Measurements from ENCODE around the gene PRTG.
"Not testable (repeated sequence)": the region's sequence is repeated elsewhere in the genome, so short reads cannot be mapped to it uniquely, and the experiment has no call there.

Gene PRTG

DNA sequence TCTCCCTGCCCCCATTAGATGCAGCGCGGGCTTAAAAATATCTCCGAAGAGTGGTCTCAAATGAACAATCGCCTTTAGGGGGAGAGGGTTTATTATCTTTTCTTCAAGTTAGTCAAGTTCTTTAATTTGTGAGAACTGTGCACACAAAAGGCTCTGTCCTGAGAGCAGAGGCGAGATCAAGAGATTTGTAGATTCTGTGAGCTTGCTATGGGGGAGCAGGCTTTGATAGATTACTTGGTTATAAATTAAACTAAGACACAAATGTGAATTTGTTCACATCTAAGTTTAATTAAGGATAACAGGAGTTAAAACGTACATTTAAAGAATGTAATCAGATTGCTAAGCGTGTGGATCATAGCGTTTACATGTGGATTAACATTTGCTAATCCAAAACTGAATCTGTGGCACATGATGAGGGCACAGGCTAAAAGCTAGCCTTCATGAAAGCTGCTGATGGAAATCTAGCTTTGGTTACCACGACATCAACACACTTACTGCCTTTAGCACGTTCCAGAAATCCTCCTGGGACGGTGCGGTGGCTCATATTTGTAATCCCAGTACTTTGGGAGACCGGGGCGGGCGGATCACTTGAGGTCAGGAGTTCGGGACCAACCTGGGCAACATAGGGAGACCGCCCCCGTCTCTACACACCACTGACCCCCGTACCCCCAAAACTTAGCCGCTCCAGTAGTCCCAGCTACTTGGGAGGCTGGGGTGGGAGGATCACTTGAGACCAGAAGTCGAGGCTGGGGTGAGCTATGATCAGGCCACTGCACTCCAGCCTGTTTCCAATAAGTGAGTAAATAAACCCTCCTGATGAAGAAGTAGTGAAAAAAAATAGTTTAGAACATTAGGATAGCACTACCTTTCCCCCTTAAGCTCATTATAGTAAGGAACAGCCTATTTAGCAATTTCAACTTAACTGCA, 1.0 kb upstream of the PRTG start:
- no peak for DNase-seq (ENCODE audit: low read depth in 2 of 3, low spot score in 2 of 3)

DNA sequence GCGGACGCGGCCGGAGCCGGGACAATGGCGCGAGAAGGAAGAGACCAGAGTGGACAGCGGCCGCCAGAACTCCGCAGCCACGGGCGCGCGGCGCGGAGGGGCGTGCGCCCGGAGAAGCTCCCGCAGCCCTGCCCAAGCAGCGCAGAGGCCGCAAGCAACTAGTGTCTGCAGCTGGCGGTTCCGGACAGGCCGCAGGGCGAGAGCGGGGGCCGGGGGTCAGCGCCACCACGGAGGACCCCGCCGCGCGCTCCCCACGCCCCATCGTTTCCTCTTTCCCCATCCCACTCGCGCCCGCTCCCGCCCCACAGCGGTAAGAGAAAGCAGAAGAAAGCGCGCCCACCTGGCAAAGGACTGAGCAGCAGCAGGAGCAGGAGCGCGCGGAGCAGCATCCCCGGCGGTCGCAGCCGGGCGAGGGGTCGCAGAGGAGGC, 440 bp downstream of the PRTG start:
- no peak for DNase-seq (ENCODE audit: low read depth in 2 of 3, low spot score in 2 of 3)

DNA sequence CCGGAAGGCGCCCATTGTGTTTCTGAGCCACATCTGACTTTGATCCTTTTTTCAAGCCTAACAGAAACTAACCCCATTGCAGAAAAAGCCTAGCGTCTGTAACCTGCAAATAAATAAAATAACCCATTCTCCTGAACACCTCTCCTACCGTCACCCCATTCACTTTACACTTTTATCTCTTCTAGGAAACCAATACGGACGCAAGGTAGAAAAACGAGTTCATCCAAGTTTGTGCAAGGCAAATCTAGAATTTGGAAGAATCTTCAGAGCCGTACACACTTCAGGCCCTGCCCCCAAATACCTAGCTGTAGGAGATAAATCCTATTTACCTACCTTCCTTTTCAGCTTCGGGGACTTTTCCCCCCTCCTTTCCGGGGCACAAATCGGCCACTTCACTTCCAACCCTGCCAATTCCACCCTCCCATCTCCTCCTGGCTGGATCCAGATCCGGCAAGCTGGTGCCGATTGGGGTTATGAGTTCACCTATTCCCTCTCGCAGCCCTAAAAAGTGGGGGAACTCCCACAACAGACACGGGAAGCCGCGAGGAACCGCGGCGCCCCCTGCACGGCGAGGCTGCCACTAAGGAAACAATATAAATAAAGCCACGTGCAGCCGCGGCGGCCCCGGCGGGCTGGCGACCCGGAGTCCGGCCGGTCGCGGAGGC, 987 bp downstream of the PRTG start:
- no peak for DNase-seq (ENCODE audit: low read depth in 2 of 3, low spot score in 2 of 3)

DNA sequence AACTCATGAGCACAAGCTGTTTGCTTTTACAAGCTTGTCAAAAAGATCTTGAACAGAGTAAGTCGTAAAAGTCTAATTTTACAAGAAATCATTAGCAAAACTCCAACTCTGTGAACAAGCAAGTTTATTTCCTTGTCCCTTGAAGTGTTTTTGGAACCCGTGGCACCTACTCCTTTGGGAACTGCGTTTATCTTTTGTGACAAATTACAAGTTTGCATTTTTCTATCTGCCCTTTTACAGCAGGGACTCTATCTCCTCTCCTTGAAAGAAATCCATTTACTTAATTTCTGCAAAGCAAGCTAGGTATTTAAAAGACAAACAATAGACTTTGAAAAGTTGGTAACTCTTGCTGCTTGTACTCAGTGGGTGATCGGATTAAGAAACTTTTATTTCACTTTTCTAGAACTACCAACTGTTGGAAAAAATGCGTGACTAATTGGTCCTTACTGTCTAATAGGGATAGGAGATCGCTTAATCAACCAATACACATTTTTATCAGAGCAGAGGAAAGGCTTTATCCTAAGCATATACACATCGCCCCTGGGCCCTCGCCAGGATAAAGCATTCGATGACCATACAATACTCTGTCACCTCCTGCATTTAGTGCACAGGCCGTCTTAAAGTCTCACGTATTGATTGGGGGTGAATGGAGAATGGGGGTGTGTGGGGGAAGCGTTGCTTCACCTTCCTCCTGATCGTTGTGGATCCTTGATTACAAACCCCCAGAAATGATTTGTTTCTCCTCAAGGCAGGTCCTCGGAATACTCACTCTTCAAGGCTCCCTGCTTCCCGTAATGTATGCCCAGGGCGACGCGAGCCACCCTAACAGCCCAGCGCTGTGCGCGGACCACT, 1.7 kb downstream of the PRTG start:
- no peak for DNase-seq (ENCODE audit: low read depth in 2 of 3, low spot score in 2 of 3)

- no peak for DNase-seq (ENCODE audit: low read depth in 2 of 3, low spot score in 2 of 3)
Observed at GRCh38 chr15:55740359-55740878, 2.5 kb downstream of the PRTG start.

DNA sequence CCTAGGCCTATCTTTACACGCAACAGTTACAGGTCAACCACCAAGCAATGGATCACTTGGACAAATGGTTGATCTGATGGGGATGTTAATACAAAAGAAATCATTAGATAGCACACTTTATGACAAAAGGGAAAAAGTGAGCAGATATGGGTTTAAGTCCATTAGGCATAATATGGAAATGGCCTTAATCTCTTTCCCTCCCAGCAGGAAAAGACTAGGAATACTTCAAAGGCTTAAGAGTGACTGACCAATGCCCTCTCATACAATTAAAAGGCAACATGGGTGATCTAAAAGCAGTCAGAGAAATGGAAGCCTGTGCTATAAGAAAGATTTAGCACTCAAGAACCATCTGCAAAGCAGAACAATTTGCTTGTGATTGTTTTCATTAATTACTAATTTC, 3.3 kb downstream of the PRTG start:
- DNase-seq (ENCODE audit: low read depth in 2 of 3, low spot score in 2 of 3): no peak

DNA sequence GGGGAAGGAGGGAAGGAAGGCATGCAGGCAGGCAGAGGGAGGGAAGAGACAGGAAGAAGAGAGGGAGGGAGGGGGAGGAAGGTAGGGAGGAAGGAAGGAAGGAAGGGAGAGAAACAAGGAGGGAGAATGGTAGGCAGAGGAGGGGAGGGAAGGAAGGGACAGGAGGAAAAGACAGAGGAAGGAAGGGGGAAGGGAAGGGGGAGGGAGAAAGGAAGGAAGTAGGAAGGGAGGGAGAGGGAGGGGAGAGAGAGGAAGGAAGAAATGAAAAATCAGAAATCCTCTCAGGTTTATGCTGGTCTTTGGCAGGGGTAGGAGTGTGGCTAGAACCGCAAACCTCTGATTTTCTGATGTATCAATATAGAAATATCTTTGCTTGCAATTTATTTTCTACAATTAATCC, 4.2 kb downstream of the PRTG start:
- DNase-seq (ENCODE audit: low read depth in 2 of 3, low spot score in 2 of 3): no peak

- no peak for DNase-seq (ENCODE audit: low read depth in 2 of 3, low spot score in 2 of 3)
Observed at GRCh38 chr15:55737373-55737772, 5.6 kb downstream of the PRTG start.

DNA sequence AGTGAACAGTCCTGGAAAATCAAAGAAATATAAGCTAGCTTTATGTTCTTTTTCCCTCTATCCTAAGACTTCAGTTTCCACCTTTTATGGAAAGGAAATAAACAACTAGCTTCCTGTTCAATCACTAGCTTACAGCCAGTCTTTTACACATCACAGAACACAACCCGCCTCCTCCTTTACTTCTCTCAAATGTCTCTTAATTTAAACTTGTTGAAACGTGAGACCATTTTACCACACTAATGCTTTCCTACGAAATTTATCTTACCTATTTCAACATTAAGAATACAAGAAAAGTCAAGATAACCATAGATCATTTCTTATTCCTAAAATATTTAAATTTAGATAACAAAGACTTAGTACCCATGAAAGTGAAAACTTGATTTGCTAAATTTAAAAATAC, 6.2 kb downstream of the PRTG start:
- no peak for DNase-seq (ENCODE audit: low read depth in 2 of 3, low spot score in 2 of 3)

- no peak for DNase-seq (ENCODE audit: low read depth in 2 of 3, low spot score in 2 of 3)
Observed at GRCh38 chr15:55734641-55735040, 8.3 kb downstream of the PRTG start.

- DNase-seq (ENCODE audit: low read depth in 2 of 3, low spot score in 2 of 3): not testable (repeated sequence)
Observed at GRCh38 chr15:55733461-55733860, 9.5 kb downstream of the PRTG start.

GRCh38 chr15:55721554-55722185, 21.3 kb downstream of the PRTG start:
- no peak for DNase-seq (ENCODE audit: low read depth in 2 of 3, low spot score in 2 of 3)

GRCh38 chr15:55715355-55716076, 27.4 kb downstream of the PRTG start:
- DNase-seq (ENCODE audit: low read depth in 2 of 3, low spot score in 2 of 3): no peak

DNA sequence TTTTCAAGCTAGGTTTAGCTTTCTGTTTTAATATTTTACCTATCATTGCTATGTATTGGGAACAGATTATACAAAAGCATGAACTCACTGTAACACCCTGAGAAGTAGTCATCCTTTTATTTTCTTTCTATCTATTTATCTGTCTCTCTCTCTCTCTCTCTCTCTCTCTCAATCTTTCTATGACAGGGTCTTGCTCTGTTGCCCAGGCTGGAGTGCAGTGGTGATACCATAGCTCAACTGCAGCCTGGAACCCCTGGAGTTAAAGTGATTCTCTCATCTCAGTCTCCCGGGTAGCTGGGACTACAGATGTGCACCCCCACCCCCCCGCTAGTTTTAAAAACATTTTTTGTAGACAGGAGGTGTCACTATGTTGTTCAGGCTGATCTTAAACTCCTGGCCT, 28.9 kb downstream of the PRTG start:
- no peak for DNase-seq (ENCODE audit: low read depth in 2 of 3, low spot score in 2 of 3)

- no peak for DNase-seq (ENCODE audit: low read depth in 2 of 3, low spot score in 2 of 3)
Observed at GRCh38 chr15:55712363-55712762, 30.6 kb downstream of the PRTG start.

- DNase-seq (ENCODE audit: low read depth in 2 of 3, low spot score in 2 of 3): no peak
Observed at GRCh38 chr15:55710286-55710685, 32.7 kb downstream of the PRTG start.

- DNase-seq (ENCODE audit: low read depth in 2 of 3, low spot score in 2 of 3): no peak
Observed at GRCh38 chr15:55709458-55709857, 33.5 kb downstream of the PRTG start.

GRCh38 chr15:55708720-55709119, 34.2 kb downstream of the PRTG start:
- no peak for DNase-seq (ENCODE audit: low read depth in 2 of 3, low spot score in 2 of 3)

DNA sequence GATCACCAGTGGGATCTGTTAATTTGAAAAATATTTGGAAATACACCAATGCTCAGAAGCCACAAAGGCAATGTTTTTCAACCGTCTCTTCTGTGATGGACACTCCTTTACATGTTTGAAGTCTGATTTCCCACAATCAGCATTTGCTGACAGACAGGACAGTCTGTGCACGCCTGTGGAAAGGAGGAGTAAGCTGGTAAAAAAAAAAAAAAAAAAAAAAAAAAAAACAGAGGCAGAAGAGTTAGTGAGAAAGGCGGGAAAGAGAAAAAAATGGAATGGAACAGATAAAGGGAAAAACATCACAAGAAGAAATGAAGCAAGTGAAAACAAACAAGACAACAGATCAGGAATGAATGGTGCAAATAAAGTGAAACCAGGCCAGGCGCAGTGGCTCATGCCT, 35.0 kb downstream of the PRTG start:
- no peak for DNase-seq (ENCODE audit: low read depth in 2 of 3, low spot score in 2 of 3)

DNA sequence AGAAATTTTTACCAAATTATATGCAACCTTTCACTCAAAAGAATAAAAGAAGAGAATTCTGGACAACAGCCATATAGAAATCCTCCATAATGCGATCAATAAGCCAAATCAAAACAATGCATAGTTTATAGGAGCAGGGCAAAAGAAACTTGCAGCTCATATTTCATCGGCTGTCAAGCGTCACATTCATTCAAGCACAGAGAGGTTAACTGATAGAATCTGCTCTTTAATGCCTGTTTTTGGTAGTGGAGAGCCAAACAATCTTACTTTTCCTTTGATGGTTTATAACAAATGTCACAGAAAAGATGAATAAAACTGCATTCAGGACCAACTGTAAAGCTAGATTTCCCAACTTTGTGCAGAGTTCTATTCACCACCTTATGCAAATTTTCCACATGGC, 35.4 kb downstream of the PRTG start:
- DNase-seq (ENCODE audit: low read depth in 2 of 3, low spot score in 2 of 3): no peak
